Breast epithelium (tissue), 4 donors: ENCODE data around the gene UBE2Q1. TPM values are rescaled to one million over a fixed set of nuclear protein-coding genes. Genes with fewer than 3 reads are reported as not detected.
A peak's percentile ranks its signal among the peaks of the same experiment; 100 is the strongest.
"Not testable (repeated sequence)": the region's sequence is repeated elsewhere in the genome, so short reads cannot be mapped to it uniquely, and the experiment has no call there.

Experiments
- DNase-seq, 2 donors: peaks; one replicate each; pipeline ENCODE4 v3.0.0-alpha.2; 2019; ENCODE audit warnings: low spot score in 2 of 2
- H3K27ac ChIP-seq, 2 donors: fragments of 200-600 bp; sonication (generic) in 1 of 2; one replicate each; pipeline ENCODE4 v1.5.1; 2016 to 2019; ENCODE audit warnings: mild to moderate bottlenecking in 1 of 2
- H3K27me3 ChIP-seq, 2 donors: fragments of 200-600 bp; sonication (generic) in 1 of 2; one replicate each; pipeline versions ENCODE4 v1.5.1 to v1.6.0; 2017 to 2019; ENCODE audit warnings: control low read depth in 1 of 2, mild to moderate bottlenecking in 1 of 2
- H3K36me3 ChIP-seq: fragments of 200-600 bp; one replicate; pipeline ENCODE4 v1.5.1; 2019
- H3K4me1 ChIP-seq, 2 donors: fragments of 200-600 bp; sonication (generic); one replicate each; pipeline ENCODE4 v1.5.1; 2016 to 2019; ENCODE audit warnings: control low read depth in 1 of 2
- H3K4me3 ChIP-seq, 3 donors: fragments of 200-600 bp; sonication (generic); 1 replicate in 2 of 3; 2 replicates in 1 of 3; pipeline ENCODE4 v1.5.1; 2016 to 2019; ENCODE audit warnings: mild to moderate bottlenecking in 3 of 3, moderate library complexity in 2 of 3
- H3K9me3 ChIP-seq, 2 donors: fragments of 200-600 bp; sonication (generic) in 1 of 2; one replicate each; pipeline ENCODE4 v1.5.1; 2016 to 2019; ENCODE audit warnings: control low read depth in 1 of 2
- CTCF ChIP-seq, 3 donors: fragments of 450-650 bp; IDR thresholded peaks; one replicate each; pipeline ENCODE4 v1.5.1; 2016 to 2017; ENCODE audit warnings: antibody characterized with exemption in 3 of 3, mild to moderate bottlenecking in 3 of 3, moderate library complexity in 3 of 3
- POLR2A ChIP-seq: fragments of 450-650 bp; IDR thresholded peaks from one replicate; pipeline ENCODE4 v1.6.1; 2016; ENCODE audit warnings: antibody characterized with exemption, mild to moderate bottlenecking, moderate library complexity
- POLR2AphosphoS5 ChIP-seq, 3 donors: sonication (generic); formaldehyde crosslinking; IDR thresholded peaks; one replicate each; pipeline ENCODE4 v1.6.1; 2017; ENCODE audit warnings: antibody characterized with exemption in 3 of 3
- intact Hi-C: fragments of 100-400 bp; cut with DNase I; formaldehyde crosslinking; loops from one replicate; pipeline ENCODE4 v1.15.1; 2023; ENCODE audit warnings: low total_unique reads
- total RNA-seq, 3 donors: library from RNA; depleted of rRNA; stranded (reverse); fragments of >200 nt; gene quantifications; one replicate each; pipeline ENCODE4 v1.1.0, GENCODE V29; 2016

Gene UBE2Q1
- total RNA-seq, 3 donors from 2014 or later: 27.7 to 33.3 (median 30.2) TPM

GRCh38 chr1:154539486-154540483 is 18.7 kb downstream of the UBE2Q1 start:
- DNase-seq: no peak
- Histone ChIP-seq H3K4me1 (no peaks in the 10 kb centered on the region), H3K4me3 (no peak overlapping the region), H3K9me3 (no peaks in the 10 kb centered on the region), H3K36me3 (no peaks in the 10 kb centered on the region), H3K27ac (no peak overlapping the region), H3K27me3 (no peaks in the 10 kb centered on the region)
- TF ChIP-seq POLR2A (no peak), POLR2AphosphoS5 (IDR thresholded peaks at IDR 0.05) (no peak), CTCF (IDR thresholded peaks at IDR 0.05) (no peak)
- intact Hi-C loops: no loop called here

GRCh38 chr1:154536570-154536969 is 21.9 kb downstream of the UBE2Q1 start:
- Histone ChIP-seq H3K27me3 (no peaks in the 10 kb centered on the region), H3K4me1 (no peaks in the 10 kb centered on the region), H3K4me3 (no peak overlapping the region), H3K36me3 (no peaks in the 10 kb centered on the region), H3K9me3 (no peaks in the 10 kb centered on the region), H3K27ac (no peak overlapping the region)
- DNase-seq: no peak
- intact Hi-C loops: no loop called here
- TF ChIP-seq CTCF (IDR thresholded peaks at IDR 0.05) (no peak), POLR2A (no peak), POLR2AphosphoS5 (IDR thresholded peaks at IDR 0.05) (no peak)

GRCh38 chr1:154533952-154534844 is 24.3 kb downstream of the UBE2Q1 start:
- no peak for DNase-seq
- Histone ChIP-seq H3K27me3 (no peaks in the 10 kb centered on the region), H3K27ac (no peak overlapping the region), H3K4me1 (no peaks in the 10 kb centered on the region), H3K4me3 (no peak overlapping the region), H3K36me3 (no peaks in the 10 kb centered on the region), H3K9me3 (no peaks in the 10 kb centered on the region)
- TF ChIP-seq CTCF (IDR thresholded peaks at IDR 0.05): peak in 2 of 3 donors; percentile 39 to 45
- no peak for TF ChIP-seq POLR2AphosphoS5 (IDR thresholded peaks at IDR 0.05)
- TF ChIP-seq POLR2A: no peak
- intact Hi-C loops: no loop called here

- H3K27me3 ChIP-seq, H3K4me3 ChIP-seq, H3K9me3 ChIP-seq, H3K27ac ChIP-seq, DNase-seq, H3K36me3 ChIP-seq, H3K4me1 ChIP-seq, intact Hi-C loops: not testable (repeated sequence)
Measured at GRCh38 chr1:154531950-154532349, 26.5 kb downstream of the UBE2Q1 start.

GRCh38 chr1:154529308-154529707 is 29.2 kb downstream of the UBE2Q1 start:
- no peak overlapping the region for H3K4me3 ChIP-seq
- H3K36me3 ChIP-seq: no peaks in the 10 kb centered on the region
- H3K4me1 ChIP-seq: no peaks in the 10 kb centered on the region
- no peaks in the 10 kb centered on the region for H3K9me3 ChIP-seq
- H3K27me3 ChIP-seq: no peaks in the 10 kb centered on the region
- no peak overlapping the region for H3K27ac ChIP-seq
- DNase-seq: no peak
- no peak for TF ChIP-seq CTCF (IDR thresholded peaks at IDR 0.05)
- TF ChIP-seq POLR2AphosphoS5 (IDR thresholded peaks at IDR 0.05): no peak
- TF ChIP-seq POLR2A: no peak
- intact Hi-C loops: no loop called here
